Stimulated activated CD4-positive, alpha-beta T cell treated with anti-CD3 and anti-CD28 coated beads, Interleukin-15, amount 100 ng/mL, for 48 hours (primary cell): Measurements from ENCODE around the gene PLN.

Experiments used
- DNase-seq, 2 donors: peaks; one replicate each; pipeline ENCODE4 v3.0.0-alpha.2; 2020; ENCODE audit warnings: low read depth in 2 of 2

The PLN gene

DNA sequence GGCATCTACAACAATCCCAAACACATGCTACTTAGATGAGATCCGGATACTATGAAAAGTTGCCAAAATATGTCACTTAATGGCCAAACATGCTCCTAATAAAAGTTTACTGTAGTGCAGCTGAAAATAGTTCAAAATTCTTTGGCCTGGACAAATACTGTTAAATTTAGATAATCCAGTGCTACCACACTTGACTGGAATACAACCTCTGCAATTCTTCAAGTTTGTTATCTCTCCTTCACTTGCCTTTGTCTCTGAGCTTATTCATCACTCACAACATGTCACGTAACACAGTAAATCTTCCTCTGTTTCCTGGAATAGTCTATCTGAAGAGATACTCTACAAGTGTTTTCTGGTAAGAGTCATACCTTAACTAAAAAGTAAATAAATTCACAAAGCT is 10.5 kb upstream of the PLN start:
- DNase-seq, result no peak

DNA sequence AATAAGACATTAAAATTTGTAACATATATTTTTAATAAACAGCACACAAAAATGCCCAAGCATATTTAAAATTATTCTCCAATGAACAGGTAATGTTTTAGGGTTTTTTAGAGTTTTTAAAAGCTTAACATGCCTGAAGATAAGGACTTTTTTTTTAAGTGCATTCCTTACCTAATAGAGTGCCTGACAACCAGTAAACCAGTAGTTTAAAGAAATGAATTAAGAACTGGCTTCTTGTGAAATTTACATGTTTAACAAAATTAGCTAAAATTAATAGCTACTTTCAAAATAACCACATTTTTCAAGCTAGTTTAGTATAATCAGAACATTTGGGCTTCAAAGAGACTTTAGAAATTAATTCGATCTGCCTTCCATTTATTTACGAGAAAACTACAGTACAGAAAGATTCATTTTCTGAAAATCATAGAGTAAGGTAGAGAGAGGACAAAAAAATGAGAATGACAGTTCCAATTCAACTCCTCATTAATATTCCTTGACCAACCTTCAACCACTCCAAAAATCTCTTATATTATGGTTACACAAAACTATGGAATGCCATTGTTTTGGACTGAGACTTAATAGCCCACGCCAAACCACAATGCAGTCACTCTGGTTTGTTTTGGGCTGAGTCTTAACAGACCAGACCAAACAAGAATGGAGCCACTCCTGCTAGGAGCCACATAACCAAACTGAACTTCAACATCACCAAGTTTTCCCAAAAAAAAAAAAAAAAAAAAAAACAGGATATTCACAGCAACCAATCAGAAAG is 5.7 kb upstream of the PLN start:
- no peak for DNase-seq

DNA sequence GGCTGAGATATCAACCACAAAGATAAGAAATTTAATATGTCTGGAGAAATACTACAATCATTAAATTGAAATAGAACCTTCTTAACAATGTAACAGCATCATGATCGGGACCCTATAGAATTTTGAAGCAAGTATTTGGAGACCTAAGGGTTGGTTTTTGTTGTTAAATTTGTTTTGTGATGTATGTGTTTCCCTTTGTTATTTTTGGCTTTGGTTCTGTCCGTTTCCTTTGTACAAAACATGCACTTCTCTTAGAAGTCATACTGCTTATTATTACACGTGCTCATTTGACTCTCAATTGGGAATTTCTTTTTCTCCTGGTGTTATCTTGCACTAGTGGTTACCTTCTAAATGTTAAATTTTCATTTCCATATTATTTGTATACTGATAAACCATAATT is 4.0 kb upstream of the PLN start:
- no peak for DNase-seq

DNA sequence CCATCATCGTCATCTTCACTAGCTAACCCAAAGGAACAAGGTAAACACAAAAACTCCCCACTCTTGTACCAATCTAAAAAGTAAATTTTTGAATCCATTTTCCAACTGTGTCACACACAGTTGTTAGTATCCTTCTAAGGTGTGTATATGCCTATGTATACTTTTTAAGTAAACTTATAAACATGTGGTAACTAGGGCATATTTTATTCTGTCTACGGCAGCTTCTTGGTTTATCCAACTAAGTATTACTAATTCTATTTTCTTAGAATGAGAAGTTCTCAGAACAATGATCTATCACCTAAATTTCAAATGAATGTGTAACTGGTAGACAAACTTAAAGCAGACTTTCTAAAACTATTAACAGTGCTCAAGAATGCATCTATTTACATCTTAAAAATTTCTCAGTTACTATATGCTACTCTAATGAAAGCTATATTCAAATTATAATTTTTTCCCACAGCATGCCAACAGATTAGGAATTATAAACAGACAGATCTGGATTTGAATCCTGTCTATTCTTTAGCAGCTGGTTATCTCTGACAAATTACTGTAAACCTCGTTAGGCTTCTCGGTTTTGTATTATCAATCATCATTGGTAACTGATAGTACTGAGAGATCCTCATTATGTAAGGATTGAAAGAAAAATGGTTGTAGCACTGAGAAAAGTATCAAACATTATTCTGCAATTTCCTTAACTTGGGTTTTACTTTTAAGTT is 1.8 kb upstream of the PLN start:
- DNase-seq, result no peak

DNA sequence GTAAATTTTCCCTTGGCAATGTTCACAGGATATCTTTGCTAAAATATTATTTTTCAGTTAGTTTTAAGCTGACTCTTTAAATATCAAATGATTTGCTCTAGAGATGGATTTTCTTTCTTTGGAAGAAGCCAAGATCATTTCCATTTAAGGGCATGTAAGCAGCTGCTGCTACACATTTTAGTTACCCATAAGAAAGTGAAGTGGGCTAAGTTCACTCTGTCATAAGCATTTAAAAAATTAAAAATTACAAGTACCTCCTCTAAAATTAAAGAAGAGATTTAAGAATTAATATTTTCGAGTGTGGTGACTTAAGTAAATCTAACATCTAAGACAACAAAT is 1.2 kb upstream of the PLN start:
- no peak for DNase-seq

DNA sequence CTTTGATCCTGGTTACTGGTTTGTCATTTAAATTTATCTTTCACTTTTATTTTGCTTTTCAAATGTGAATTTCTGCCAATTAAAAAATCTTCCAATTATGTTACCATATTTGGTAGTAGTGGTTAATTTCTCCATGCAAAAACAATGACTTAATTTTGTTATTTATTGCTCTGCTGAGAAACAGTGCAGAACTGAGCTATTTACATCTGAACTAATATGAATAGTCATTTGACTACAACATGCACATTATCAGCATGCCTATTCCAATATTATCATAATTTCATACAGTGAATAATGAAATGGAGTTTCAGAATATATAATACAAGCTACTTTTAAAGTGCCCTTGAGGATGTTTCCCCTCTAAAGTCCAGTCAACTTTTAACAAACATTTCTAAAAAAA is 517 bp downstream of the PLN start:
- no peak for DNase-seq

DNA sequence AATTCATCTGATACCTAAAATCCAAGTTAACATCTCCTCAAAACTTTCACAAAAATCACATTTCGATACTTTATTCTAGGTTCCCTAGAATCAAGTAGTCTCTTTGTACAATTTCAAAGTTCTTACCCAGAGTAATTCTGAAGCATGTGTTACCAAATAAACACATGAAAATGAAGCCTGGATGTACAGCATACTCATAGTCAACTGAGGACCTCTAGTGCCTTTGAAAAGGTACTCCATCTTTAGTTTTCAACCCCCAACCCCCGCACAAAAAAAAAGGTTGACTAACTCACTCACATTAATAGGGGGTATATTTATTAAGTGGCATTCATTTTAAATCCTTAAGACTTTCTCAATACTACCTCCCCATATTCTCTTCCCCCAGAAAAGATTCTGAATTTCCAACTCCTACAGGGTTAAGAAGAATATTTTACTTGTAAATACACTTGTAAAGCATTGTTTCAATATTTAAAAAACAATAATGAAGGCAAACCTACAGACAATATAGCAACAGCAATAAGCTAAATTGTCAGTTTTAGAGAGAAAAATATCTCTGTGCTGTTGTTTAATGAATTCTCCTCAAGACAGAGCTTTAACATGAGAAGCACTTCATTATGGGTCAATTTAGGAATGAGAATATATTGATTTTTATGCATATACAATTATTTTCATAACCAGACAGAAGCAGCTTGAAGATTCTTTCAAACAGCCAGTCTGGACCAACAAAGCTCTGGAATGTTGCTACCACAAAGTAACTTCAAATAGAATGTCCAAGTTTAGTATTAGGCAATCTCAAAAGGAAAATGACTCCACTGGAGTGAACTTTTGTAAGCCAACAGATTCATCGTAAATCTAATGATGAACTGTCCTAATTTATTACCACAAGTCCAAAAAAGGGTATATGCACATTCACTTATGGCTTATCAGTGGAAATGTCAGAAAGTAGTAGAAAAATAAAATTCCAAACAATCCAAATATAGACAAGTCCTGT is 3.3 kb downstream of the PLN start:
- DNase-seq, result no peak

DNA sequence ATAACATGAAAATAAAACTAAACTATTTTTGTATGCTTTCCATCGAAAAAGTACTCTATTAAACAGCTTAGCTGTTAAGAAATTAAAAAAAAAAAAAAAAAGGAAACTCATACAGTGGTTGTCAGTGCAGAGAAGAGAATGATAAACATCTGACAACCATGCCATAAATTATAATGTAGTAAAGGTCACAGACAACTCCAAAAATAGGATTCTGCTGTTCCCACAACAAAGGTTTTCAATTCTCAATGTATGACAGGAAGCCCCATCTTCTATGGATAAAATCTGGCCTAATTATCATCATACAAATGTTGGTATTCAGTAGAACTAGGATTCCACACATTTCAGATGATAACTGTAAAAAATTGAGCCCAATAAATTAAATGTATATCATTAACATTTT is 5.0 kb downstream of the PLN start:
- DNase-seq, result no peak

DNA sequence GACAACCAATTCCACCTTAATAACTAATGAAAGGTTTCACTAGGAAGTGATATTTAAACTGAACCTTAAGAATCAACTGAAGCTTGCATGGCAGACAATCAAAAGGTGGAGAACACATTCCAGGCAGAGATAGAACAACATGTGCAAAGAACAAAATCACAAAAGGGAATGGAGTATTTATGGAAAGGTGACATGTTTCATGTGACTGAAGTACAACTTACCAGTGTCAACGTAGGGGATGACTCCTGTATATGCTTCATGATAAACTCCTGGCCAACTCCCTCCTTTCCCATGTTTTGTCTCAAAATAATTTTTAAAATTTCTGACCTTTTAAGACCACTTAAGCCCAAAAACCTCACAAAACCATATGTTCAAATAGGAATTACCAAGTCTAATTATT is 6.6 kb downstream of the PLN start:
- no peak for DNase-seq

DNA sequence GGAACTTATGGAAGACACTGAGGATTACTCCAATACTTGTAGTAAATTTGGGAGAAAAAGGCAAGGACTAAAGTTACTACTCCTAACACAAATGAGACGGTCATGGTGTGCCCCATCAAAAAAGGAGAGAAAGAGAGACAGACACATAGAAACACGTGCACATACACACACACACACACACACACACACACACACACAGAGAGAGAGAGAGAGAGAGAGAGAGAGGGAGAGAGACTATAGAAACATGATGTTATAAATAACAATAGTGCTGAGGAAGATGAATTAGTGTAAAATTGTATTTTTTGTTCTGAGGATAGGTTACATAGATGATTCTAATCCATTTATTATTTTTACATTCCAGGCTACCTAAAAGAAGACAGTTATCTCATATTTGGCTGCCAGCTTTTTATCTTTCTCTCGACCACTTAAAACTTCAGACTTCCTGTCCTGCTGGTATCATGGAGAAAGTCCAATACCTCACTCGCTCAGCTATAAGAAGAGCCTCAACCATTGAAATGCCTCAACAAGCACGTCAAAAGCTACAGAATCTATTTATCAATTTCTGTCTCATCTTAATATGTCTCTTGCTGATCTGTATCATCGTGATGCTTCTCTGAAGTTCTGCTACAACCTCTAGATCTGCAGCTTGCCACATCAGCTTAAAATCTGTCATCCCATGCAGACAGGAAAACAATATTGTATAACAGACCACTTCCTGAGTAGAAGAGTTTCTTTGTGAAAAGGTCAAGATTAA is 10.5 kb downstream of the PLN start:
- no peak for DNase-seq

DNA sequence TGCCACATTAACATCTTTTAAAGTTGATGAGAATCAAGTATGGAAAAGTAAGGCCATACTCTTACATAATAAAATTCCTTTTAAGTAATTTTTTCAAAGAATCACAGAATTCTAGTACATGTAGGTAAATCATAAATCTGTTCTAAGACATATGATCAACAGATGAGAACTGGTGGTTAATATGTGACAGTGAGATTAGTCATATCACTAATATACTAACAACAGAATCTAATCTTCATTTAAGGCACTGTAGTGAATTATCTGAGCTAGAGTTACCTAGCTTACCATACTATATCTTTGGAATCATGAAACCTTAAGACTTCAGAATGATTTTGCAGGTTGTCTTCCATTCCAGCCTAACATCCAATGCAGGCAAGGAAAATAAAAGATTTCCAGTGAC is 11.6 kb downstream of the PLN start:
- DNase-seq, result no peak

DNA sequence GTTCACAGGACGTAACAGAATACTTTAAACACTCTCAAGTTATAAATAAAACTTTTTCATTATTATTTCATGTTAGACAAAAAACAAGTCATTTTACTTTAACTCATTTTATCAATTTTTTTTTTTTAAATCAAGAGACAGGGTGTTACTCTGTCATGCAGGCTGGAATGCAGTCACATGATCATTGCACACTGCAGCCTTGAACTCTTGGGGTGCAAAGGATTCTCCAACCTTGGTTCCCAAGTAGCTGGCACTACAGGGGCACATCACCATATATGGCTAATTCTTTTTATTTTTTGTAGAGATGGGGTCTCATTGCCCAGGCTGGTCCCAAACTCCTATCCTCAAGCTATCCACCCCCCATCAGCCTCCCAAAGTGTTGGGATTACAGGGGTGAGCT is 14.2 kb downstream of the PLN start:
- no peak for DNase-seq

DNA sequence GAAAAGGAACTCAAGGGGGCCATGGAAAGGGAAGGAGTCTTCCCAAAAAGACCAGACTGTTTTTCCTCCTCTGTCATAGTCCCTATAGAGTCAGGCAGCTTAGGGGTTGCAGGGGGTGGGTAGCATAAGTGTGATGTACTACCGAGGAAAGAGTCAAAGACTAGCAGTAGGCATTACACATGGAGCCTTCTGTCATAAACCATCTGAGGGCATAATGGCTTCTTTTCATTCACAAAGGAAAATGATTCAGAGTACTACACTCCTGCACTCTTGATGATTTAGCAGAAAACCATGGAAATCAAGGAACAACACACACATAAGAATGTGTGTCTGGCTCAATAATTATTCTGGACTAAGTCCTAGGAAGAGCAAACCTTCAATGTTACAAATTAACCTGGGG is 14.9 kb downstream of the PLN start:
- DNase-seq, result no peak

DNA sequence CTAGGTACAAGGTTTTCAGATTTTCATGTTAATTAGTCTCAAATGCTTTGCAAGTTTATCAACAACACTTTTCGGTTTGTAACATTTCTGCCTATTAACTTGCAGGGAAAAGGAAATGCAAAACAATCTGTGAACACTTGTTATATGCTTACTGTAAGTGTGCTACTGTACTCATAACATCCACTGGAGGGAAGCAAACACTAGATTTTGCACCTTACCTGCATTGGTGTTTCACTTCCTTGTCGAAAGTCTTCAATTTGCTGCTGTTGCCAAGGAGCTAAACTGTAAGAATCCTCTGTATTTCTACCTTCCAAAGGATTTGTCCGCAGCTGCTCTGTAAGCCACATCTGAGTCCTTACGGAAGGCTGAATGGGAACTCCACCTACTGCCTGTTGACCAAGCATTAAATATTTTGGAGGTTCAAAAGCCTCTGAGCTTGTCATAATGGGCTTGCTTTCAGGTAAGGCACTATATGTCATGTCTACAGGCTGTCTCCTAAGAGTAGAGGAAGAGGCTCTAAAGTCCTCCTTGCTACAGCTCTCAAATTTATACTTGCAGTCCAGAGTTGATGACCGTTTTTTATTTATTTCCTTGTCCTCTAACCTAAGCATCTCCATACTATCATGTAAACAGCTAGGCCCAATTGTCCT is 17.3 kb downstream of the PLN start:
- no peak for DNase-seq

DNA sequence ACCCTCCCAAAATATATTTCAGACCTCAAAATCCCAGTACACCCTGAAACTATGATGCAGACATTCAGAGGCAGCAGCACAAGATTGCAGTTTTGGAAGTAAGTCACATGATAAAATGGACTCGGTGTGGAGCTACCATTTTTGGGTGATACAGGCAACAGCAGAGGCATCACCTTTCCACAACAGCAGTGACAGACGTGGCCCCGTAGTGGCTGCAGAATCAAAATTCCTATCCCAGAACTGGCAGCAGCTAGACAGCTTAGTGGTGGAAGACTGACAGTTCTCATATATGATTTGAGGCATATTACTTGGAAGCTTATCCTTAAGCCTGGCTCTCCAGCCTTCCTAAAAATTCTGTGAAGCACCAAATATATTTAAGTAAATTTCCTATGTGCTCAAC is 19.9 kb downstream of the PLN start:
- DNase-seq, result no peak

DNA sequence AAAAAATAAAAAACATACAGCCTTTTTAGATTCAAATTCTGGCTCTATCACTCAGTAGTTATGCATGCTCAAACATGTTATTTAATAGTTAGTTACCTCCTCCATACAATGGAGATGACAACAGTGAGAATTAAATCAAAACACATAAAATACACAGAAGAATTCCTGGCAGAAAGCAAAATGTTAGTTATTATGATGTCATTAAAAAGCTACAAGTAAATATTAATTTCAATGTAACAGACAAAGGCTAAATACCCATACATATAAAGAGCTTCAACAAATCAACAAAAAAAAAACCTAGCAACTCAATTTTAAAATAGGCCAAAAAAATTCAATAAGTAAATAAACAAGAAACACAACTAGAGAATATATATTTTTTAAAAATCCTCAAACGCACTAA is 21.4 kb downstream of the PLN start:
- DNase-seq, result no peak

DNA sequence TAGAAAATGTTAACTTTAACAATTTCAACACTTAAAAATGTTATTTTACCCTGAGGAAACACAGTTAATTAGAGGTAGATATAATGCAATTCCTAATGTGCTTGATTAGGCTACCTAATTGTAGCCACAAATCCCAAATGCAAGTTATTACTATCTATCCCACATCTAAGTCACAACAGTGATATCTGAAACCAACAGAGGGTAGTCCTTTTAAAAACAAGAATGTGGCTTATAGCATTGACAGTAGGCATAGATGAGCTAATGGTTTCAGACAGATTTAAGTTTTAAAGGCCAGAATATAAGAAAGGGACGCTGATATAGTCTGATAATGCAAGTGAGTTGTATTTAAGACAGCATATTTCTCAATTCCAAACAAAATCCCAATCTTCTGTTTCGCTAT is 23.0 kb downstream of the PLN start:
- no peak for DNase-seq

DNA sequence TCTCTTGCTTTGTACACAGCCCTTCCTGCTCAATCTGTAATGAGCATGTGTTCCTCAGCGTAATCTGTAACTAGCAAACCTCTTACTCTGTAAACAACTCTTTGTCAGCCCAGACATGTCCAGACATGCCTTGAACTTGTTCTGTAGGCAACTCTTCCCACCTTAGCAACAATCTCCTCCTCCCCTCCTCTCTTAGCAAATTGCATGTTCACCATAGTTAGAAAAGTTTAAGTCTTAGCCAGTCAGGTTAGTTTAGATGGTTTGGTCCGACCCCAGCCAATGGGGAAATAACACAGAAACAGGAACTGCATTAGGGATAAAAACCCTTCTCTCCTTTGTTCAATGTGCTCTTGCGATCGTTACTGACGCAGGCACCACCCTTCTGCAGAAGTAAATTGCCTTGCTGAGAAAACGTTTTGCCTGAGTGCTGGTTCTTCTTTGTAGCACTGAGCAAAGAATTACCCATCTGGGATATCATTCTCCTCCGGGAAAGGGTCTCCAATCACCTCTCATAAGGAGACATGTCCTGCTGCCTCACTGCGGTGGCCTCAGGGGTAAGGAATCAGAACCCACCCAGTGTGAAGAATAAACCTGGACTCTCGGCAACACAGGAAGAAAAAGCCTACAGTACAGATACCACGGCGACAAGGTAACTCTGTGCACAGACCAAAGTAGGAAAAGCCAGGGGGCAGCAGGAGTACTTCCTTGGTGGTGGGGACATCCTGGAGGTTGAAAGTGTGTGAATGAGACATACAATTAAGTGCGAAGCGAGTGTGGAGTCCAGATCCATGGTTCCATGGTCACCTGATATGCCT is 26.2 kb downstream of the PLN start:
- no peak for DNase-seq

DNA sequence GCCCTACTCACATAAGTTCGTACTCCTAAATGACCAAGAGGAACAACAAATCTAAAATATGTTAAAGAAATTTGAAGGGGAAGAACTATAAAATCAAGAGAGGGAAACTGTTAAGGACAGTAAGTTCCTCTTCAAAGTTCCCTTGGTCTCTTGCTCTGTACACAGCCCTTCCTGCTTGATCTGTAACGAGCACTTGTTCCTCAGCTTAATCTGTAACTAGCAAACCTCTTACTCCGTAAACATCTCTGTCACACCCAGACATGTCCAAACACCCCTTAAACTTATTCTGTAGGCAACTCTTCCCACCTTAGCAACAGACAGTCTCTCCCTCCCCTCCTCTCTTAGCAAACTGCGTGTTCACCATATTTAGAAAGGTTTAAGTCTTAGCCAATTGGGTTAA is 29.9 kb downstream of the PLN start:
- no peak for DNase-seq

DNA sequence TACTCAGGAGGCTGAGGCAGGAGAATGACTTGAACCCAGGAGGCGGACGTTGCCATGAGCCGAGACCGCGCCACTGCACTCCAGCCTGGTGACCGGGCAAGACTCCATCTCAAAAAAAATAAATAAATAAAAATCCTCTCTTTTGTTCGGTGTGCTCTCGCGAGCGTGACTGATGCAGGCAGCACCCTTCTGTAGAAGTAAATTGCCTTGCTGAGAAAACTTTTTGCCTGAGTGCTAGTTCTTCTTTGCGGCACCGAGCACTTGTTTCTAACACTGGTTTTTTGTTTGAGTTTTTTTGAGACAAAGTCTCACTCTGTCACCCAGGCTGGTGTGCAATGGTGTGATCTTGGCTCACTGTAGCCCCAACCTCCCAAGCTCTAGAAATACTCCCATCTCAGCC is 30.5 kb downstream of the PLN start:
- no peak for DNase-seq

DNA sequence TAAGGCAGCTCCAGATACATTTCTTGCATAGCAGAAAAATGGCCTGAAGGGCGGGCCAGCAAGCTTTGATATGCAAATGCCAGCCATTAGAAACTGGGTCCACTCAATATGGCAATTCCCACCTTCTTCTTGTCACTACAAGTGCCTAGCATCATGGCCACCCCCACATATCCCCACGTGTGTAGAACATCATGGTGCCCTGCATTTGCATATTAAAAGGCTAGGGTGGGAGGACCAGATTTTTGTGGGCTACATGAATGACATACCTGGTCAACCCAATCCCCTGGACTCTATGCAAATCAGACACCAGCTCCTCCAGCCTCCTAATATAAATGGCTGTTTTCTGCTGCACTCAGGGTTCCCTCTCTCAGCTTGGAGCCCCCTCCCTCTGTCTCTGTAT is 31.7 kb downstream of the PLN start:
- DNase-seq, result no peak
